Measurements from ENCODE around the gene GUCY2C. TPM values are rescaled to one million over a fixed set of nuclear protein-coding genes. Genes with fewer than 3 reads are reported as not detected.
A peak's percentile ranks its signal among the peaks of the same experiment; 100 is the strongest.
"Not testable (repeated sequence)": the region's sequence is repeated elsewhere in the genome, so short reads cannot be mapped to it uniquely, and the experiment has no call there.

Gene GUCY2C
- total RNA-seq, result not detected in 2 replicates

- no peak for TF ChIP-seq CTCF (conservative IDR thresholded peaks at IDR 0.05; ENCODE audit: low read depth, low read length)
- DNase-seq (ENCODE audit: low read depth), result no peak
- no peak within 1 kb of the TSS for H3K4me3 ChIP-seq (ENCODE audit: low read depth, low read length)
Observed at GRCh38 chr12:14696265-14696741, at the start of gene GUCY2C. Gene GUCY2C (minus strand): TSS chr12:14696599. CDS start chr12:14696448, 151 bp downstream.

- DNase-seq (ENCODE audit: low read depth), result no peak
- TF ChIP-seq CTCF (conservative IDR thresholded peaks at IDR 0.05; ENCODE audit: low read depth, low read length), result no peak
- H3K4me3 ChIP-seq (ENCODE audit: low read depth, low read length), result no peak overlapping the region
Observed at GRCh38 chr12:14743061-14743460, 46.7 kb upstream of the GUCY2C start.

- no peak for DNase-seq (ENCODE audit: low read depth)
- H3K4me3 ChIP-seq (ENCODE audit: low read depth, low read length), result no peak overlapping the region
- no peak for TF ChIP-seq CTCF (conservative IDR thresholded peaks at IDR 0.05; ENCODE audit: low read depth, low read length)
Observed at GRCh38 chr12:14741942-14742341, 45.5 kb upstream of the GUCY2C start.

GRCh38 chr12:14741153-14741552, 44.8 kb upstream of the GUCY2C start:
- DNase-seq (ENCODE audit: low read depth), result peak; percentile 18
- no peak overlapping the region for H3K4me3 ChIP-seq (ENCODE audit: low read depth, low read length)
- TF ChIP-seq CTCF (conservative IDR thresholded peaks at IDR 0.05; ENCODE audit: low read depth, low read length), result no peak

- not testable (repeated sequence) for H3K4me3 ChIP-seq (ENCODE audit: low read depth, low read length); DNase-seq (ENCODE audit: low read depth)
Observed at GRCh38 chr12:14736441-14736840, 40.0 kb upstream of the GUCY2C start.

- H3K4me3 ChIP-seq (ENCODE audit: low read depth, low read length), result no peak overlapping the region
- no peak for DNase-seq (ENCODE audit: low read depth)
- TF ChIP-seq CTCF (conservative IDR thresholded peaks at IDR 0.05; ENCODE audit: low read depth, low read length), result no peak
Observed at GRCh38 chr12:14731821-14732220, 35.4 kb upstream of the GUCY2C start.

- DNase-seq (ENCODE audit: low read depth), result no peak
- no peak for TF ChIP-seq CTCF (conservative IDR thresholded peaks at IDR 0.05; ENCODE audit: low read depth, low read length)
- no peak overlapping the region for H3K4me3 ChIP-seq (ENCODE audit: low read depth, low read length)
Observed at GRCh38 chr12:14729586-14729985, 33.2 kb upstream of the GUCY2C start.

Measured in epithelial cell of proximal tubule (primary cell).